Measurements from ENCODE around the gene GMDS. TPM values are rescaled to one million over a fixed set of nuclear protein-coding genes. Genes with fewer than 3 reads are reported as not detected.
A peak's percentile ranks its signal among the peaks of the same experiment; 100 is the strongest.

Gene GMDS
- total and polyA plus RNA-seq, 2 of the 13 experiments (the other 11 are each of a cell fraction or from before 2014, with no cell fraction given), result 64.4 to 112 TPM

DNA sequence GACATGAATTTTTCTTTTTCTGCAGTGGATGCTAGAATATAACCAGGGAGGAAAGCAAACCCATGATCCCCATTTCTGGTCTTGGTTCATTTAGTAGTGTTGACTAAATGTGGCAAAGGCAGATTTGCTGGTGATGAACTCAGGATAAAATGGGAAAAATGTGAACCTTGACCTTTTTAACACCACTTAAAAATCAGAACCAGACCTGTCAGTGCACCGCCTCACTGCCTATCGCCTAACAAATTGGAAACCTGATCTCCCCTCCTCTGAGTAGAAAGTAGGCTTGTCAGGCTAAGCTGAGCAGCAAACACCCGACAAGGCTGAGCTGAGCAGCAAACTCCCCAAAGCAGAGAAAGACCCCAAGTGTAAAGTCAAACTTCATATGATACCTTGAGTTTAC, 380.9 kb downstream of the GMDS start (continued):
- peak; percentile 15; the same call in 1 of the 2 replicates for TF ChIP-seq HNF4A (CRISPR knock-in tag; IDR thresholded peaks at IDR 0.05)

DNA sequence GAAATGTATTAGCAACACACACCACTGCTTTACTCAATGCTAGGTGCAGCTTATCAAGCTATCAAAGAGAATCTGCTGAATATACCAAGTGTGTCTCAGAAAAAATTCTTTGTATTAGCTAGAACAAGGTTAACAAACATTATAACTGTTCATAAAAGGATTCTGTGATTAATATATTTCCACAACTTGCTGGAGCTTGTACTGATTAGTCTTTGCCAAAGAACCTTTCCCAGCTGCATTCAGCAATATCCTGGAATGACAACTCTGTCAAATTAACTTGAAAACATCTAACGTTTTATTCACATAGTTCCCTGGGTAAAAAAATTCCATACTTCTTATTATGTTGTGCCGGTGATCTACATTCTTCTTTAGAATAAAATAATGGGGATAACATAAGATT, 383.0 kb downstream of the GMDS start:
- no peak for ATAC-seq
- CTCF ChIA-PET (ENCODE audit: low intra/inter-chr PET ratio, low total read pairs), result no interaction called here

More for the DNA sequence above, 383.0 kb downstream of the GMDS start:
- DNase-seq (ENCODE audit: low spot score) (no peak), FAIRE-seq (no peak)
- WGBS (ENCODE audit: low lambda C conversion rate), result 93% methylated on average over 2 of the region's 2 CpGs
- Histone ChIP-seq H3K9me3 (ENCODE audit: low read length) (no peaks in the 10 kb centered on the region), H3K9ac (ENCODE audit: insufficient read depth, low read depth, low read length) (no peak overlapping the region), H3K79me2 (ENCODE audit: insufficient read depth, low read length) (no peaks in the 10 kb centered on the region), H3K27me3 (ENCODE audit: control insufficient read depth in 1 of 2, insufficient read depth in 2 of 2, low read length in 2 of 2) (no peaks in the 10 kb centered on the region), H3K36me3 (replicated peaks in 1 of 2; ENCODE audit: control insufficient read depth in 1 of 2, insufficient read depth in 2 of 2, low read length in 2 of 2) (peaks cover 4 to 15% of the 10 kb centered on the region in 2 experiments), H3K4me3 (replicated peaks in 1 of 3; ENCODE audit: insufficient read depth in 1 of 3, low read depth in 2 of 3, low read length in 3 of 3) (no peak overlapping the region), H3K27ac (ENCODE audit: extremely low read length, insufficient read depth, low read length) (no peak overlapping the region), H4K20me1 (ENCODE audit: insufficient read depth, low read length) (peaks cover 12% of the 10 kb centered on the region; the same call in 1 of the 2 replicates), H3K4me2 (ENCODE audit: low read depth, low read length) (no peak overlapping the region), H3K4me1 (ENCODE audit: insufficient read depth, low read length) (peaks cover 27% of the 10 kb centered on the region), H2AFZ (ENCODE audit: low read length) (no peak overlapping the region)
- in situ Hi-C loops (cut with HindIII; ENCODE audit: extremely low pct_ligation_motif_present, low pct_unique_long_range_greater_than_20kb), result no loop called here
- POLR2A ChIA-PET, result no interaction called here
- no peak for TF ChIP-seq KDM6A (CRISPR knock-in tag; IDR thresholded peaks at IDR 0.05; ENCODE audit: low read depth)
- TF ChIP-seq MAFK (conservative IDR thresholded peaks at IDR 0.05 in 1 of 2, IDR thresholded peaks at IDR 0.05 in 1 of 2; ENCODE audit: low read length in 2 of 2), result no peak
- TF ChIP-seq FOXO1 (CRISPR knock-in tag; IDR thresholded peaks at IDR 0.05), result no peak
- TF ChIP-seq SKI (IDR thresholded peaks at IDR 0.05; ENCODE audit: partially characterized antibody), result no peak
- no peak for TF ChIP-seq TBX2 (CRISPR knock-in tag; IDR thresholded peaks at IDR 0.05; ENCODE audit: borderline replicate concordance)
- no peak for TF ChIP-seq TCF12 (IDR thresholded peaks at IDR 0.05)
- no peak for TF ChIP-seq TCF12 (CRISPR knock-in tag; IDR thresholded peaks at IDR 0.05)
- TF ChIP-seq ZNF550 (CRISPR knock-in tag; IDR thresholded peaks at IDR 0.05; ENCODE audit: borderline replicate concordance), result no peak
- TF ChIP-seq ZNF317 (CRISPR knock-in tag; IDR thresholded peaks at IDR 0.05), result no peak
- TF ChIP-seq NKX3-1 (CRISPR knock-in tag; IDR thresholded peaks at IDR 0.05), result no peak
- TF ChIP-seq MAF1 (CRISPR knock-in tag; IDR thresholded peaks at IDR 0.05; ENCODE audit: borderline replicate concordance), result no peak
- TF ChIP-seq, protein P1, sequence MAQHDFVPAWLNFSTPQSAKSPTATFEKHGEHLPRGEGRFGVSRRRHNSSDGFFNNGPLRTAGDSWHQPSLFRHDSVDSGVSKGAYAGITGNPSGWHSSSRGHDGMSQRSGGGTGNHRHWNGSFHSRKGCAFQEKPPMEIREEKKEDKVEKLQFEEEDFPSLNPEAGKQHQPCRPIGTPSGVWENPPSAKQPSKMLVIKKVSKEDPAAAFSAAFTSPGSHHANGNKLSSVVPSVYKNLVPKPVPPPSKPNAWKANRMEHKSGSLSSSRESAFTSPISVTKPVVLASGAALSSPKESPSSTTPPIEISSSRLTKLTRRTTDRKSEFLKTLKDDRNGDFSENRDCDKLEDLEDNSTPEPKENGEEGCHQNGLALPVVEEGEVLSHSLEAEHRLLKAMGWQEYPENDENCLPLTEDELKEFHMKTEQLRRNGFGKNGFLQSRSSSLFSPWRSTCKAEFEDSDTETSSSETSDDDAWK (CRISPR knock-in tag; IDR thresholded peaks at IDR 0.05), result no peak
- TF ChIP-seq FOXJ3 (CRISPR knock-in tag; IDR thresholded peaks at IDR 0.05; ENCODE audit: borderline replicate concordance), result no peak
- no peak for TF ChIP-seq MEF2D (CRISPR knock-in tag; IDR thresholded peaks at IDR 0.05)
- TF ChIP-seq SMAD9 (CRISPR knock-in tag; IDR thresholded peaks at IDR 0.05), result no peak
- no peak for TF ChIP-seq ZNF225 (CRISPR knock-in tag; IDR thresholded peaks at IDR 0.05)
- TF ChIP-seq CHD2 (IDR thresholded peaks at IDR 0.05; ENCODE audit: low read depth, low read length), result no peak
- TF ChIP-seq TCF7L2 (IDR thresholded peaks at IDR 0.05; ENCODE audit: low read depth, low read length), result no peak
- TF ChIP-seq RAD21 (CRISPR knock-in tag; IDR thresholded peaks at IDR 0.05), result no peak
- TF ChIP-seq, protein P2, sequence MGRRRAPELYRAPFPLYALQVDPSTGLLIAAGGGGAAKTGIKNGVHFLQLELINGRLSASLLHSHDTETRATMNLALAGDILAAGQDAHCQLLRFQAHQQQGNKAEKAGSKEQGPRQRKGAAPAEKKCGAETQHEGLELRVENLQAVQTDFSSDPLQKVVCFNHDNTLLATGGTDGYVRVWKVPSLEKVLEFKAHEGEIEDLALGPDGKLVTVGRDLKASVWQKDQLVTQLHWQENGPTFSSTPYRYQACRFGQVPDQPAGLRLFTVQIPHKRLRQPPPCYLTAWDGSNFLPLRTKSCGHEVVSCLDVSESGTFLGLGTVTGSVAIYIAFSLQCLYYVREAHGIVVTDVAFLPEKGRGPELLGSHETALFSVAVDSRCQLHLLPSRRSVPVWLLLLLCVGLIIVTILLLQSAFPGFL (CRISPR knock-in tag; IDR thresholded peaks at IDR 0.05), result no peak
- intact Hi-C loops (cut with micrococcal nuclease; ENCODE audit: unreplicated experiment), result no loop called here
- BruUV-seq (replicated peaks), result no TSS peak
